Measurements from ENCODE around the gene SHISA2.
"Not testable (repeated sequence)": the region's sequence is repeated elsewhere in the genome, so short reads cannot be mapped to it uniquely, and the experiment has no call there.

The SHISA2 gene

DNA sequence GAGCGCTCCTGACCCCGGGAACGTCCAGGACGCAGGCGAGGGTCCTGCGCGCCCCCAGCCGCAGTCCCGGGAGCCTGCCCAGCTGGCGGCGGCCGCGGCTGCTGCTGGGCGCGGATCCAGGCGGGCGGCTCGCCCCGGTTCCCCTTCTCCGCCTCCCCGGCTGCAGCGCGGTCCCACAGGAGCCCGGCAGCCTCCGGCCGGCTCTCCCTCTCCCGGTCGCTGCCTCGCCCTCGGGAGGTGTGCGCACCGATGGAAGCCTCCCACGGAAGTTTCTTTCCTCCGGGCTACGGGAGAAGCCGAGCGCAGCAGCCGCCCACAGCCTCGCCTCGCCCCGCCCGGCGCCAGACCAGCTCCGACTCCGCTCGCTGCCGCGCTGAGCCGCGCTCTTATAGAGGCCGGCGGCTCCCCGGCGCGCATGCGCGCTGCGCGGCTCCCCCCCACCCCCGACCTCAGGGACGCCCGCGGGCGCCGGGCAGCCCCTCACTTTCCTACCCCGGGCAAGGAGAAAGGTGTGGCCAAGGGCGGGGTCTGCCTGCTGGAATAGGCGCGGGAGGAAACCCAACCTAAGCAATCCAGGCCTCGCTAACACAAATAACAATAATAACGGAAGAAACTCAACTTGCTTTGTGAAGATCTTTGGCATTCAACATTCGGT lies at the start of gene SHISA2:
SHISA2 (minus strand) TSS at position 360 of the 655 bp plus-strand sequence. CDS start 1,041 bp downstream, outside the sequence.
- DNase-seq (ENCODE audit: low read depth), result peak; percentile 34

DNA sequence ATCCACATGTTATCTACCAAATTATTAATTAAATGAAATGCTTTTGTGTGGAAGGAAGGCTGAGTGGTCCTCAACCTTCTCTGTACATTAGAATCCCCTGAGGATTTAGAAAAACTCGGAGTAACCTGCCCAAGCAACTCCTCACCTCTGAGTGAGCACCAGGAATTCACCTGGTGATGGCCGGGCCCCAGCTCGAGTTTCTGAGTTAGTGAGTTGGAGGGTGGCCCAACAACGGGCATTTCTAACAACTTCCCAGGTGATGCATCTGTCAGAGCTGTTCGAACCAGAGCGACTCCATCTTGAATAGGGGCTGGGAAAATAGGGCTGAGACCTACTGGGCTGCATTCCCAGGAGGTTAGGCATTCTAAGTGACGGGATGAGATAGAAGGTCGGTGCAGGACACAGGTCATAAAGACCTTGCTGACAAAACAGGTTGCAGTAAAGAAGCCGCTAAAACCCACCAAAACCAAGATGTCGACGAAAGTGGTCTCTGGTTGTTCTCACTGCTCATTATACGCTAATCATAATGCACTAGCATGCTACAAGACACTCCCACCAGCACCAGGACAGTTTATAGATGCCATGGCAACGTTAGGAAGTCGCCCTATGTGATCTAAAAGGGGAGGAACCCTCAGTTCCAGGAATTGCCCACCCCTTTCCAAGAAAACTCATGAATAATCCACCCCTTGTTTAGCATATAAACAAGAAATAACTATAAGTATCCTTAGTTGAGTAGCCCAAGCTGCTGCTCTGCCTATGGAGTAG lies 44.2 kb upstream of the SHISA2 start:
- no peak for DNase-seq (ENCODE audit: low read depth)

DNA sequence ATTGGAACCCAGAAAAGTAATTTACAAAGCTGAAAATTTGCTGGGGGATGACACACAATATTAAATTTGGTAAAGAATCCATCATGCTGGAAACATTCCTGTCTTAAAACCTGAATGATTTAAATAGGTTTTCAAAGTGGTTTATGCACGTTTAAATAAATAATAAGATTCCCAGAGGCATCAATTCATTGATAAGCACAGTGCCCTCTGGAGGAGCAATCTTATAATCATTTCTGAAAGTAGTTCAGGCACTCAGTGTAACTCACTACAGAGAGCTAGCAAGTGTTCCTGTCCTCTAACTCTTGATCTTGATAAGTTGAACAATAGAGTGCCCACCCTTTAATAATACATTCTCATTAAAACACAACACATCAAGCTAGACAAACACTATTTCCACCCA lies 43.5 kb upstream of the SHISA2 start:
- DNase-seq (ENCODE audit: low read depth), result no peak

DNA sequence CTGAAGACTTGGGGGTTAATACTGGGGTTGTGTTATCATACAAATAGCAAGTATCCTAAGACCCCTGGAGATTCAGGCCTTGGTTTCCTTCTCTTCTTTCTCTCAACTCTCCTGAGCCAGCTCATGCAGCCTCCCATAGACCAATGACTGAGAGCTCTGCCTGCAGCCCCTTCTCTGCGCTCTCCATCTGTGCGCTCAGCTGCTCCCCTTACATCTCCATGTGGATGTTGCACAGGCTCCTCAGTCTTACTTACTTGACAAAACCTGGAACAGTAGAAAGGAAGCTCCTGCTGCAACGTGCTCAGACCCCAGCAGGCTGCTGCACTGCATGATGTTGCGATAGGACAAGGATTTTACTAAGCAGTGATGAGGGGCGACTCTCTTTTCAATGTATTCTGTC lies 25.0 kb upstream of the SHISA2 start:
- not testable (repeated sequence) for DNase-seq (ENCODE audit: low read depth)

DNA sequence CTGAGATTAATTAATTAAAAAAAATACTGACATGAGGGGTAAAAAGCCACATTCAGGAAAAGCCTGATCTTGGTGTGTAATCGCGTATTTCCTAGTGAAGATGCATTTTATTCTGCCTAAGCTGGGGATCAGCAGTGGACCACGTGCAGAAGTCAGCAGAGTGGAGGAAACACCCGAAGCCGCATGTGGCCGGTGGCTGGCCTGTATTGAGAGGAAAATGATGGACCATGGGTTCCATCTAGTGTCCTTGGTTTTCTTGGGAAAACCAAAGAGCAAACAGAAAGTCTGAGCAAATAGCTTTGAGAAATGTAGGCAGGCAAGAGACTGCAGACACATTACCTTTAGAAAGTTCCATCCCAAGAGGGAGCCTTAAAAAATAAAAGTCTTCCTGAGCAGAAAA lies 23.7 kb upstream of the SHISA2 start:
- DNase-seq (ENCODE audit: low read depth), result no peak

DNA sequence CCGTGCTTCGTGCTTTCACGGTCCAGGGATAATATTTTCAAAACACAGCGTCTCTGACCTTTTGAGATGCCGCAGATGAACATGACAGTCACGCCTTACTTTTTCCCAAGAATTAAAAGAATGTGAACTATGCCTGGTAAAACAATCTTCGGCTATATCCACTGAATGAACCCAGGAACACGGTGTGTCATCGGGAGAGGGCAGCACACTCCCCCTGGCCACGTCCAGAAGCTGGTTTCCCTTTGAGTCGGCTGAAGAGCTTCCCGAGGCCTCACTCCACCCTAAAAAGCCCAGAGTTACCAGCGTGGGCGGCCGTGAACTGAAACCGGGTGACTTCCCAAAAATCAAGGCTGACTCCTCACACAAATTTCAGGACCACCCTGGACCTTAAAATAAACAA lies 22.9 kb upstream of the SHISA2 start:
- peak; percentile 31 for DNase-seq (ENCODE audit: low read depth)

DNA sequence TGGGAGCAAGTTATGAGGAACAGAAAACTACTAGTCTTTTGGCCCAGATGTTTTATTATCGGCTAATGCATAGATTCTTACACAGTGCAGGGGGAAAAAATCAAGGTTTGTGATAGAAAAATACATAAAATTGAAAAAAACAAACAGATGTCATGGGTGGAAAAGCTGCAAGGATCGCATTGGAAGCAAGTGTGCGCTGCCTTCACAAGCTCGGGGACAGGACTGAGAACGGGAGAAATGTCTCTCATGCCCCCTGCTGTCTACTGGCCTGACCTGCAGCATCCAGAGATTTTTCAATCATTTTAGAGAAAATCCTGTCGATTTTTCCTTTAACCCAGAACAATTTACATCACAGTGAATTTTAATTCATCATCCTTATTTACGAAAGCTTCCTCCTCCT lies 20.5 kb upstream of the SHISA2 start:
- not testable (repeated sequence) for DNase-seq (ENCODE audit: low read depth)

DNA sequence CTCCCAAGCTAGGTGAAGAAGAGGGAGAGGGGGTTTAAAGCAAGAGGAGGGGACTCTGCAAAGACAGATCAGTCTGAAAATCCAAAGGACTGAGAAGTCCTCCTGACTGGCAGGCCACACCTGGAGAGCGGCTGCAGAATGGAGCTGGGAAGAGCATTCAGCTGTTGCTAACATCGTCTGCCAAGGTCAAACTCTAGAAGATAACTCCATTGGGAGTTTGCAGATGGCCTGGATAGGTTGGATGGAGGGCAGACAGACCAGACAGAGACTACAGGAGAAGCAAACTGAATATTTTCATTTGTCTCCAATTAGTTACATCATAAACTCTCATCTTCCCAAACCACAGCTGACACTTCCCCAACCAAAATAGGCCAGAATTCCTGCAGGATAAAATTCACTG lies 19.9 kb upstream of the SHISA2 start:
- no peak for DNase-seq (ENCODE audit: low read depth)

DNA sequence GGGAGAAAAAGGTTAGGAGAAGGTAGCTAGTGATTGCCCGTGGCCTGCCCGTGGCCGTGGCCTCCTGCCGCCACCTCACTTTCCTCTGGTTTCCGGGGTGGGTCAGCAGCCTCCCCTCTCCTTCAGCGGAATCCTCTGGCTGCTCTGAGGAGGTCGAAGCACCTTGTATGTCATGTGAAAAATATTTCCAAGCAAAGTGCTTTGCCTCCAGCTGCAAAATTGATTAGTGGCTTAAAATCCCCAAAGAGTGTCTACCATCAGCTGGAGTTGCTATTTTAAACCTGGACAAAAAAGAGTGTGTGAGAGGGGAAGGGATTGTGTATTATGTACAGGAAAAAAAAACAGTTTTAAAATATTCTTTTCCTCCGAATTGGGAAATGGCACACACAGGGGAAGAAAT lies 17.8 kb upstream of the SHISA2 start:
- not testable (repeated sequence) for DNase-seq (ENCODE audit: low read depth)

DNA sequence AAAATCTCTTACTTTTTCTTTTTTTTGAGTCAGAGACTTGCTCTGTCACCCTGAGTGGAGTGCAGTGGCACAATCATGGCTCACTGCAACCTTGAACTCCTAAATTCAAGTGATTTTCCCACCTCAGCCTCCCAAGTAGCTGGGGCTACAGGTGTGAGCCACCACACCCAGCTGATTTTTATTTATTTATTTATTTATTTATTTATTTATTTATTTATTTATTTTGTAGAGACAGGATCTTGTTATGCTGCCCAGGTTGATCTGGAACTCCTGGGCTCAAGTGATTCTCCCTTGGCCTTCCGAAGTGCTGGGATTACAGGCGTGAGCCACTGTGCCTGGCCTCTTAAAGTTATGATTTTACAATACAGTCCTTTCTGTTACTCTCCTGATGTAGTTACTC lies 16.6 kb upstream of the SHISA2 start:
- not testable (repeated sequence) for DNase-seq (ENCODE audit: low read depth)

DNA sequence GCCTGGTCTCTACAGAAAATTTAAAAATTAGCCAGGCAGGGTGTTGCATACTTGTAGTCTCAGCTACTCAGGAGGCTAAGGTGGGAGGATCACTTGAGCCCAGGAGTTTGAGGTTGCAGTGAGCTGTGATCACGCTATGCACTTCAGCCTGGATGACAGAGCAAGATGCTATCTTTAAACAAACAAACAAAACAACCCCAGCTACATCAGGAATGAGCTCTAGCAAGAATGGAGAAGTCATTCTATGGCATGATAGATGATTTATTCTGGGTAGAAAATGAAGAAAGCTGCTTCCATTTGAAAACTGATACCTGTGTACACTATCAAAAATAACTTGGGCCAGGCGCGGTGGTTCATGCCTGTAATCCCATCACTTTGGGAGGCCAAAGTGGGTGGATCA lies 15.8 kb upstream of the SHISA2 start:
- no peak for DNase-seq (ENCODE audit: low read depth)

DNA sequence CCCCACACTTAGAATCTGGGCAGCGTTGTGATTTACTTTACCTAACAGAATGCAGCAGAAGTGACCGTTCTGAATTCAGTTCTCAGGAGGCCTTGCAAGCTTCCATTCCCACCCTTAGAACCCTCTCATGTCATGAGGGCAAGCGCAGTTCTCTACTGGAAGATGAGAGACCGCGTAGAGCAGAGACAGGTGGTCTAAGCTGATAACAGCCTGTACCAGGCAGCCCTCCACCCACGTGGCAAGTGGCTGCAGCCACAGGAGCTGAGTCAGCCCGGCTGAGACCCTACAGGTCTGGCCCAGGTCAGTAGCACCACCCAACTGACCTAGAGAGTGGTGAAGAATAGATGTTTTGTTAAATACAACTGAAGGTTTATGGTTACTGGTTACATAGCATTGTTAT lies 14.7 kb upstream of the SHISA2 start:
- not testable (repeated sequence) for DNase-seq (ENCODE audit: low read depth)

DNA sequence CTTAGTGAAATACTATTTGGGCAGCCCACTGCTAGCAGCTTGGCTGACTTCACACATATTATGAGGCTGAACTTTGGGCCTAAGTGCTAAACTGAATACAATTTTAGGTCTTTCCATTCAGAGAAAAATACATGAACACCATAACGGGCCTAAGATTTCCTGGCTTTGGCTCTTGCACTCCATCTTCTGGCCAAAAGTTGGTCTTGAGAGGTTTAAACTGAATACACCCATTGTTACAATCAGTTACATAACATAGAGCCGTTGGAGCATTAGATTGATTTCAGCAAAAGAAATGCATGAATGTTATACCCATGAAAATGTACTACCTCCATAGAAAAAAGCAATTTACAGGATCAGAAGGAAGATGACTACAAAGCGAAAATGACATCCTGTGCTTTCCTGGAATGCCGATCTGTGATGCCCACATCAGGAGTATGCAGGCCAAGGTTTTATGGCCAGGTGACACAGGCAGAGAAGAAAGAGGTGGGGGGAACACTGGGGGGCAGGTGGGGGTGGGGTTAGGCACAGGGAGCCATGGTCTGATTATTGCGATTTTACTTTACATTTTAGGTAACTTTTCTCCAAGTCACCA lies 11.1 kb upstream of the SHISA2 start:
- peak; percentile 32 for DNase-seq (ENCODE audit: low read depth)

DNA sequence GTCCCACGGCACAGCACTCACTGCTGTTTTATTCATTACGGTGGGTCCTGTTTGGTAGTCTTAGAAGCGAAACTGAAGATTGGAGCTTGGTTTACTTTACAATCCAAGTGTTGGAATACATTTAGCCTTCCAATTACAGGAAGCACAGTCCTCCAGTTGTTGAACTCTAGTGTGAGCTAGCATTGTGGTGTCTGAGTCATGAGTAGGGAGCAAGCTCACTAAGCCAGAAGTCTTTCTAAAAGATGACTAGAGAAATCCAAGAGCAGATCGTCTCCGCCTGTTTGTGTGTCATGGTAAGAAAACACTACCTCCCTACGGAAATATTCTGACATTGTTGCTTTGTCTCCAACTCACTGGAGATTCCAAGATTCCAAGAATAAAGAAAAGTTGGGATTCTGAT lies 10.1 kb upstream of the SHISA2 start:
- DNase-seq (ENCODE audit: low read depth), result peak; percentile 64

DNA sequence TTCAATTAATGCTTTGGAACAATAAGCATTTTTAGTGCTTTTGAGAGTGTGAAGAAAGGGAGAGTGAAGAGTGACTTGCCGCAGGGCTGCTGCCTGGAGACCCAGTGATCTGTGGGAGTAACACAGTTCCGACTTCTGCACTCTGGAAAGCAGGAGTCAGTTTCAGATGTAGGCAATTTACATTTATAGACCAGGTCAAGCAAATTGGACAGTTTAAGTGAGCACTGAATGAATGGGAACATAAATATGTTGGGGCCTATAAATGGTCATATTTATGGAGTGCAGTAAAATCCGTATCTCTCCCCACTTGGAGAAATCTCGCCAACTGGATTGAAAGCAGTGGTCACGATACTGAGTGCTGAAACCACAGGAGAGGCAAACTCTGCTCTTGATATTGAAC lies 9.4 kb upstream of the SHISA2 start:
- no peak for DNase-seq (ENCODE audit: low read depth)

DNA sequence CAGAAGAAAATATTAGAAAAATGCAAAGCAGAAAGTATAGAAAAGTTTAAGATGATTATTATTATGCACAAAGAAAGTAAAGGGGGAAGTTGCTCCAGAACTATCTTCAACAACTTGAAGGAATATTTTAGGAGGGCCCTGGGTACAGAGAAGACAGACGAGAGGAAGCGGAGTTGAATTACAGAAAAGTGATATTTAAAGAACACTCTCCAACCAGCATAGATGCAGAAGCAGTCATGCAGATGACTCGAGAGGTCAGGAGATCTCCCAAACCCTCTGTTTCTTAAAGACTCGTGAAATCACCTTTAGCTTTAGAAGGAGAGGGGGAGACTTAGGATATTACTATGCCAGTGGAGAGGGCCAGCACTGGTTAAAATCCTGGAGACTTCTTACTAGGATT lies 8.5 kb upstream of the SHISA2 start:
- DNase-seq (ENCODE audit: low read depth), result no peak

DNA sequence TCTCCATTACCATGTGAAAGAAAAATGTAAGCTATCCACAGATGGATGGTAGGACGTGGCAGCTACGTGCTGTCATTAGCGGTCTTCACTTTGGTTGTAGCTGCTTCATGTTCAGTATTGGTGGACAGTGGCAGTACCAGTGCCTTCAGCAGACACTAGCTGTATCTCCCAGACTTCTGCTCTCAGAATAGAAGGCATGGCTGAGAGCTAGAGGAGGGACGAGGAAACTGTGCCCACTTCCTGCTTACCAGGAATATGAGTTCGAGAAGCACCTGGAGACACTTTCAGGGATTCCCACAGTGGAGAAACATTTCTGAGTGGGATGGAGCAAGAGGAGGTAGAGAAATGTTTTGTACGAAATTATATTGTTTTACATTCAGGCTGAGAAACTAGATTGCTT lies 6.9 kb upstream of the SHISA2 start:
- no peak for DNase-seq (ENCODE audit: low read depth)

DNA sequence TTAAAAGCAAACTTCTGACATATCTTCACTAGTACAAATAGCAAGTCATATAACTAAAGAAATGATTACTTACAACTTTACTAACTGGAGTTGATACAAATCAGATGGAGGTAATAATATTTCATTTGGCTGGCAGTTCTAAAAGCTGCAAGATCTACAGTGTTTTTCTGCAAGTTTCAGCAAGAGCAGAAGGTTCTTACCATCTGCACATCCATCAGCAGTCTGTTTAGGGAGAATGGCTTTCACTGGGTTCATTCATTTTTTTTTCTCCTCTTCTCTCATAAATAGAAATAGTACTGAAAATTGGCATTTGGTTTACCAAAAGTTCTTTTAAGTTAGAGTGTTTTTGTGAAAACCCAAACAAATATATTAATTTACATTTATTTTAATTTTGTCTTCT lies 3.1 kb upstream of the SHISA2 start:
- DNase-seq (ENCODE audit: low read depth), result no peak

DNA sequence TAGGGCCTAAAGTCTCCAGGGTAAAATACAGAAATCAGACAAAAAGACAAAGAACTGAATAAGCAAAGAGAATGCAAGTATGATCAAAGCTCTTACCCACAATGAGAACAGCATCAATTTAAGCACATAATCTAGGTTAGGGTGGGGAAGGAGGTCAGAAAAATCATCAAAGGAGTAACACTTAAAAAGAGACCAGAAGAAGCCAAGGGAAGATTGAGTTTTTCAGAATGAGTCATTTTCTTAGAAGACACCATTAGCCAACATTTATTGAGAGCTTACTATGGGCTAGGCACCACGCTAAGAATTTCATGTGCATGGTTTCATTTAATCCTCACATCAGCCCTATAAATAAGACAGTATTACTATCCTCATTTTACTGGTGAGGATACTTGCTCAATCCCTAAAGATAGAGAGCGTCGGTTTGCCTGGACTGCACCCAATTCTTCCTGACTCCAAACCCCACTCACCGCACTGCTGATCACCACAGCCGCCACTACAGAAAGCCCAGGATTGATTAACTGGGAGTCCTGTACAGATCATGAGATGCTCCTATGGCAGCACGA lies 1.7 kb upstream of the SHISA2 start:
- no peak for DNase-seq (ENCODE audit: low read depth)

DNA sequence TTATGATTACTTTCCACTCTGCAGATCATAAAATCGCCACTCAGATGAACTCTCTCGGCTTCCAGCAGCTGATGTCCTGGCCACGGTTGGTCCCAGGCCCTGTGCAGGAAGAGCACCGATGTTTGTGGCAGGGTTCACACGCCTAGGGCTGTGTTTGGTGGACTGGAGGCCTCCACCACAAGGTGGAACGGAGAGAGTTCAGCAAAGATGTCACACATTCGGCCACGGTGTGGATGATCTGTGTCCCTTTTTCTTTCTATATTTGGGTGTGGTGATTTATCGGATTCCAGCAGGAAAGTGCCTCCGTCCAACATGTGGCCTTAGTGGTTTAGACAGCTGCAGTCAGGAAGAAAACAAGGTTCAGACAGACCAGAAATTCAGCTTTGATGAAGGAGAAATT lies 521 bp upstream of the SHISA2 start:
- DNase-seq (ENCODE audit: low read depth), result no peak

DNA sequence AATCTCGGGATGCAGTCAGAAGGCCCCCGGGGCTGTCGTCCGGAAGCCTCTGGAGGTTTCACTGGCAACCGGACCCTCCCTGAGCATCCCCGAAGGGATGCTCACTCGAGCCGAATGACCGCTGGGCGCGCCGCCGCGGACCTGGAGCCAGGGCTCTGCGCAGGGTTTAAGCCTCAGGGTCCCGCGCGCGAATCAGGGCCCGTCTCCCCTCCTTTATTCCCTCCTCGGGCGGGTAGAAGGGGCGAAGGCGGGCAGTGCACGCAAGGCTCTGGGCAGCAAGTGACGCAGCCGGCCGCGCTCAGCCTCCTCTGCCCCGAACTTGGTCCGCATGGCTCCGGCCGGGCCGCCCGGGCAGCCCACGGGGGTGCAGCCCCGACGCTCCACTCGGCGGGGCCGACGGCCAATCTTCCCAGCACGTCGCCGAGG lies 572 bp downstream of the SHISA2 start:
- no peak for DNase-seq (ENCODE audit: low read depth)

DNA sequence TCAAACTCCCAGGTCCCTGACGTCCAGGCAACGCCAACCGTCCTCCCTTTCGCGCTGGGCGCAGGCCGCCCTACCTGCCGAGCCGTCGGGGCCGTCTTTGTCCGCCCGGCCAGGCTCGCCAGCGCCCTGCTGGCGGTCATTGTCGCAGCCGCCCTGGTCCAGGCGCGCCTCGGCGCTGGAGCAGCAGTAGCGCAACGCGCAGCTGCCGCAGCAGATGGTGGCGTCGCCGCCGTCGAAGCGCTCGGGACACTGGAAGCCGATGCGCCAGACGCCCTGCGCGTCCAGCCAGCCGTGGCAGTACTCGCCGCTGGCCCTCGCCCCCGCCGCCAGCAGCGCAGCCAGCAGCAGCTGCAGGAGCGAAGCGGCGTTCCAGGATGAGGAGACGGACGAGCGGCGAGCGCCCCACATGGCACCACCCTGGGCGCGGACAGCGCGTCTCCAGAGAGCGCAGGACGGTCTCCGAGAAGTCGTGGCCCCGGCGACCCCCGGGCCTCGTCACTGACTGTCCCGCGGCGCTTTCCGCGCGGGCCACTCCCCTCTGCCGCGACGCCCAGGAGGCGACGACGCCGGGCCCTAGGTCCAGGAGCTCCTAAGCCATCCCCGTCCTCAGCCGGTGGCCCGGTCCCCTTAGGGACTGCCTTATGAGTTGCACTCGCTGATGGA lies 1.1 kb downstream of the SHISA2 start:
- DNase-seq (ENCODE audit: low read depth), result no peak

DNA sequence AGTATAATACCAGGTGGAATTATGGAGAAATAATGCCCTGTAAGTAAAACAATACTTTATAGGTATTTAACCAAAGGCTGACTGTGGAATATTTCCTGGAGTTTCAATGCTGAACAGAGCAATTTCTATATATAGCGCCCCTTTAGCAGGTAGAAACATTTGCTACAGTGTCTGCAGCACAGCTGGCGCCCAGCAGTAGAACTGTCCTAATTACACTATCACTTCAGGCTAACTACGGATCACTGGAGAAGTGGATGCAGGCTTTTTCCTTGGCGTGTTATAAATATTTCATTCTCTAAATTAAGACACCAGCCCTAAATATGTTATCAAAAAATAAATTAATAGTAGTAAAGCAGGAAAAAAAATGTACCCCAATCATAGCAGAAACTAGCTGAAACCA lies 3.1 kb downstream of the SHISA2 start:
- no peak for DNase-seq (ENCODE audit: low read depth)
